Stomach (tissue), 9 donors: Measurements from ENCODE around the gene ZC3H10. TPM values are rescaled to one million over a fixed set of nuclear protein-coding genes. Genes with fewer than 3 reads are reported as not detected.

Experiments used
- DNase-seq, 2 donors: peaks; one replicate each; pipeline versions ENCODE4 v3.0.0 to v3.0.0-alpha.2; 2013 to 2019
- H3K27ac ChIP-seq, 5 donors: fragments of 200-600 bp in 4 of 5; sonication (generic) in 4 of 5; one replicate each; pipeline ENCODE4 v1.5.1; 2013 to 2019; ENCODE audit warnings: mild to moderate bottlenecking in 1 of 5, moderate library complexity in 1 of 5
- H3K27me3 ChIP-seq, 3 donors: fragments of 200-600 bp; sonication (generic); one replicate each; pipeline ENCODE4 v1.5.1; 2017 to 2019; ENCODE audit warnings: mixed run types in 1 of 3
- H3K36me3 ChIP-seq, 4 donors: fragments of 200-600 bp; sonication (generic); 1 replicate in 3 of 4; 2 replicates in 1 of 4; pipeline ENCODE4 v1.5.1; 2016 to 2019
- H3K4me1 ChIP-seq, 4 donors: fragments of 200-600 bp; sonication (generic); one replicate each; pipeline ENCODE4 v1.5.1; 2016 to 2019
- H3K4me3 ChIP-seq, 4 donors: fragments of 200-600 bp; sonication (generic) in 3 of 4; one replicate each; pipeline ENCODE4 v1.5.1; 2016 to 2019; ENCODE audit warnings: mild to moderate bottlenecking in 1 of 4
- H3K9me3 ChIP-seq, 4 donors: fragments of 200-600 bp; sonication (generic); one replicate each; pipeline ENCODE4 v1.5.1; 2016 to 2019
- EP300 ChIP-seq: sonication (generic); formaldehyde crosslinking; IDR thresholded peaks from one replicate; pipeline ENCODE4 v1.6.1; 2017; ENCODE audit warnings: antibody characterized with exemption
- POLR2A ChIP-seq, 4 donors: fragments of 450-650 bp; IDR thresholded peaks; one replicate each; pipeline ENCODE4 v1.6.1; 2016; ENCODE audit warnings: antibody characterized with exemption in 4 of 4, control low read depth in 2 of 4, mild to moderate bottlenecking in 1 of 4, moderate library complexity in 1 of 4
- POLR2AphosphoS5 ChIP-seq, 3 donors: sonication (generic); formaldehyde crosslinking; IDR thresholded peaks; one replicate each; pipeline ENCODE4 v1.6.1; 2016; ENCODE audit warnings: antibody characterized with exemption in 3 of 3
- WGBS, 5 donors: extraction: QIAGEN DNeasy Blood & Tissue Kit in 3 of 5; methylation state at CpG; one replicate each; pipeline versions ENCODE4 v1.1.5 to v1.1.7; 2013 to 2018; 5-methylcytosine and 5-hydroxymethylcytosine counted together
- intact Hi-C: fragments of 100-400 bp; cut with DNase I; formaldehyde crosslinking; loops from one replicate; pipeline ENCODE4 v1.15.1; 2023; ENCODE audit warnings: low total_unique reads
- polyA plus RNA-seq, 3 donors: library from polyadenylated mRNA; stranded (reverse); fragments of 200-250 nt; gene quantifications; one replicate each; pipeline ENCODE4 v1.2.3, GENCODE V29; 2013
- total RNA-seq, 5 donors: library from RNA; depleted of rRNA; stranded (reverse); fragments of >200 nt; gene quantifications; one replicate each; pipeline versions ENCODE4 v1.1.0 to v1.2.3, GENCODE V29; 2014 to 2016
- TF ChIP-seq, protein P1 (sequence below), 7 experiments: fragments of 450-650 bp in 4 of 7; fragments of 200-600 bp in 3 of 7; sonication (generic) in 3 of 7; IDR thresholded peaks; one replicate each; pipeline ENCODE4 v1.5.1; 2016 to 2019; ENCODE audit warnings: antibody characterized with exemption in 7 of 7, control low read depth in 2 of 7, mild to moderate bottlenecking in 1 of 7
- donor health status: healthy with polysubstance abuse.
- donor health status: Bipolar disorder and iron deficiency.
- donor health status: healthy.

The ZC3H10 gene
- total and polyA plus RNA-seq, 8 donors = under 0.01 to 5.8 (median 2.0) TPM

- no peak for TF ChIP-seq POLR2A (IDR thresholded peaks at IDR 0.05)
- TF ChIP-seq EP300 = no peak
- no peak for TF ChIP-seq POLR2AphosphoS5 (IDR thresholded peaks at IDR 0.05)
- TF ChIP-seq, protein P1, sequence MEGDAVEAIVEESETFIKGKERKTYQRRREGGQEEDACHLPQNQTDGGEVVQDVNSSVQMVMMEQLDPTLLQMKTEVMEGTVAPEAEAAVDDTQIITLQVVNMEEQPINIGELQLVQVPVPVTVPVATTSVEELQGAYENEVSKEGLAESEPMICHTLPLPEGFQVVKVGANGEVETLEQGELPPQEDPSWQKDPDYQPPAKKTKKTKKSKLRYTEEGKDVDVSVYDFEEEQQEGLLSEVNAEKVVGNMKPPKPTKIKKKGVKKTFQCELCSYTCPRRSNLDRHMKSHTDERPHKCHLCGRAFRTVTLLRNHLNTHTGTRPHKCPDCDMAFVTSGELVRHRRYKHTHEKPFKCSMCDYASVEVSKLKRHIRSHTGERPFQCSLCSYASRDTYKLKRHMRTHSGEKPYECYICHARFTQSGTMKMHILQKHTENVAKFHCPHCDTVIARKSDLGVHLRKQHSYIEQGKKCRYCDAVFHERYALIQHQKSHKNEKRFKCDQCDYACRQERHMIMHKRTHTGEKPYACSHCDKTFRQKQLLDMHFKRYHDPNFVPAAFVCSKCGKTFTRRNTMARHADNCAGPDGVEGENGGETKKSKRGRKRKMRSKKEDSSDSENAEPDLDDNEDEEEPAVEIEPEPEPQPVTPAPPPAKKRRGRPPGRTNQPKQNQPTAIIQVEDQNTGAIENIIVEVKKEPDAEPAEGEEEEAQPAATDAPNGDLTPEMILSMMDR (IDR thresholded peaks at IDR 0.05) = no peak
- peak in 1 of 2 donors; percentile 55 for DNase-seq
- H3K27me3 ChIP-seq = no peaks in the 10 kb centered on the region
- intact Hi-C loops = no loop called here
- H3K27ac ChIP-seq = peak overlapping the region in 3 of 5 donors; percentile 40 to 71 (median 57)
- peaks cover 53 to 67% (median 64%) of the 10 kb centered on the region in 4 donors for H3K36me3 ChIP-seq
- peaks cover 5 to 37% (median 16%) of the 10 kb centered on the region in 4 donors for H3K4me1 ChIP-seq
- WGBS, 5 donors = 59 to 74% (median 69%) methylated on average over 8 of the region's 8 CpGs
- no peaks in the 10 kb centered on the region for H3K9me3 ChIP-seq
- no peak overlapping the region for H3K4me3 ChIP-seq
Observed at GRCh38 chr12:56143870-56144269, 25.8 kb downstream of the ZC3H10 start.

- Histone ChIP-seq H3K36me3 (peaks cover 40 to 53% (median 51%) of the 10 kb centered on the region in 4 donors), H3K4me3 (no peak overlapping the region), H3K27ac (peak overlapping the region in 1 of 5 donors; percentile 71), H3K4me1 (peaks cover 5 to 38% (median 16%) of the 10 kb centered on the region in 4 donors), H3K27me3 (no peaks in the 10 kb centered on the region), H3K9me3 (no peaks in the 10 kb centered on the region)
- intact Hi-C loops = no loop called here
- DNase-seq = no peak
- TF ChIP-seq POLR2AphosphoS5 (IDR thresholded peaks at IDR 0.05) = no peak
- TF ChIP-seq, protein P1 (IDR thresholded peaks at IDR 0.05) = no peak
- TF ChIP-seq POLR2A (IDR thresholded peaks at IDR 0.05) = no peak
- TF ChIP-seq EP300 = no peak
- 85 to 95% (median 90%) methylated on average over 3 of the region's 3 CpGs for WGBS, 5 donors
Observed at GRCh38 chr12:56145217-56145616, 27.2 kb downstream of the ZC3H10 start.

GRCh38 chr12:56146492-56147460 is 28.7 kb downstream of the ZC3H10 start:
- intact Hi-C loops = no loop called here
- DNase-seq = peak in 1 of 2 donors; percentile 82
- H3K4me1 ChIP-seq = peaks cover 14 to 53% (median 22%) of the 10 kb centered on the region in 4 donors
- H3K4me3 ChIP-seq = no peak overlapping the region
- WGBS, 5 donors = 62 to 66% (median 64%) methylated on average over 13 of the region's 13 CpGs
- no peaks in the 10 kb centered on the region for H3K27me3 ChIP-seq
- H3K9me3 ChIP-seq = no peaks in the 10 kb centered on the region
- TF ChIP-seq POLR2A (IDR thresholded peaks at IDR 0.05) = no peak
- peak in 1 of 3 donors; percentile 8 for TF ChIP-seq POLR2AphosphoS5 (IDR thresholded peaks at IDR 0.05)
- TF ChIP-seq, protein P1 (IDR thresholded peaks at IDR 0.05) = no peak
- no peak for TF ChIP-seq EP300
- peaks cover 28 to 38% (median 35%) of the 10 kb centered on the region in 4 donors for H3K36me3 ChIP-seq
- peak overlapping the region in 3 of 5 donors; percentile 25 to 58 (median 53) for H3K27ac ChIP-seq

DNA sequence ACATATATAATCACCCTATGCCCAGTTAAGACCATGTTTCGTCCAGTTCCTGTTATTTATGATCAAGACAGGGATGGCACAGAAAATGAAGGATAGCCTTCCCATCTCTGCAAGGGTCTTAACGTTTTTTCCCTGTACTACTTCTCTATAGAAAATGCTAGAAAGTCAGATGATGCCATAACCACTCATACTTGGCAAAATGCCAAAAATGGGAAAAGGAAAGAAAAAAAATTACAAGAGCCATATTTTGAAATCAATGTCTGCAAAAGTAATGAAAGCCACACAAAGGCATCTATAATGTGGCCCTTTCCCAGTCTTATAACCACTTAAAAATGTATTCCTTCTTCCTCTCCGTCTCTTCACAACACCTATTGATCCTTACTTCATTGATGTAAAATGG is 32.5 kb downstream of the ZC3H10 start:
- peak in 1 of 2 donors; percentile 18 for DNase-seq
- TF ChIP-seq POLR2A (IDR thresholded peaks at IDR 0.05) (no peak), EP300 (no peak), POLR2AphosphoS5 (IDR thresholded peaks at IDR 0.05) (no peak)
- TF ChIP-seq, protein P1 (IDR thresholded peaks at IDR 0.05) = no peak
- intact Hi-C loops = no loop called here
- Histone ChIP-seq H3K27ac (no peak overlapping the region), H3K36me3 (no peaks in the 10 kb centered on the region), H3K4me3 (no peak overlapping the region), H3K27me3 (no peaks in the 10 kb centered on the region), H3K9me3 (no peaks in the 10 kb centered on the region), H3K4me1 (peaks cover 20 to 51% (median 37%) of the 10 kb centered on the region in 4 donors)
- WGBS, 5 donors = 64 to 67% (median 65%) methylated on average over 3 of the region's 3 CpGs
